GM12891 (cell line): ENCODE results near the gene RHBDF2.
"Not testable (repeated sequence)": the region's sequence is repeated elsewhere in the genome, so short reads cannot be mapped to it uniquely, and the experiment has no call there.

ENCODE experiments used
- DNase-seq: peaks from one replicate; pipeline ENCODE4 v3.0.0; 2011; ENCODE audit warnings: low spot score; ENCODE audit not compliant: insufficient read length
- FAIRE-seq: peaks from 2 replicates; lab custom pipeline; 2011; peaks lifted over from hg19 to GRCh38; lab: Jason Lieb, UNC
- PAX5 ChIP-seq: IDR thresholded peaks from 2 replicates; pipeline ENCODE4 v1.6.1; 2011; ENCODE audit warnings: low read length, moderate library complexity, mild to moderate bottlenecking; ENCODE audit not compliant: insufficient read depth, severe bottlenecking
- POLR2A ChIP-seq: IDR thresholded peaks from 2 replicates; pipeline ENCODE4 v1.6.1; 2011; ENCODE audit warnings: low read depth, low read length, control low read depth
- POLR2AphosphoS5 ChIP-seq: IDR thresholded peaks from 2 replicates; pipeline ENCODE4 v1.6.1; 2011; ENCODE audit warnings: low read depth, low read length, control low read depth
- POU2F2 ChIP-seq: IDR thresholded peaks from 2 replicates; pipeline ENCODE4 v1.6.1; 2011; ENCODE audit warnings: low read depth, mild to moderate bottlenecking, control low read depth, low read length, moderate library complexity
- SPI1 ChIP-seq: IDR thresholded peaks from 2 replicates; pipeline ENCODE4 v1.6.1; 2011; ENCODE audit warnings: low read depth, low read length, control low read depth
- TAF1 ChIP-seq: IDR thresholded peaks from 2 replicates; pipeline ENCODE4 v1.6.1; 2011; ENCODE audit warnings: low read depth, low read length, control low read depth

RHBDF2 gene

DNA sequence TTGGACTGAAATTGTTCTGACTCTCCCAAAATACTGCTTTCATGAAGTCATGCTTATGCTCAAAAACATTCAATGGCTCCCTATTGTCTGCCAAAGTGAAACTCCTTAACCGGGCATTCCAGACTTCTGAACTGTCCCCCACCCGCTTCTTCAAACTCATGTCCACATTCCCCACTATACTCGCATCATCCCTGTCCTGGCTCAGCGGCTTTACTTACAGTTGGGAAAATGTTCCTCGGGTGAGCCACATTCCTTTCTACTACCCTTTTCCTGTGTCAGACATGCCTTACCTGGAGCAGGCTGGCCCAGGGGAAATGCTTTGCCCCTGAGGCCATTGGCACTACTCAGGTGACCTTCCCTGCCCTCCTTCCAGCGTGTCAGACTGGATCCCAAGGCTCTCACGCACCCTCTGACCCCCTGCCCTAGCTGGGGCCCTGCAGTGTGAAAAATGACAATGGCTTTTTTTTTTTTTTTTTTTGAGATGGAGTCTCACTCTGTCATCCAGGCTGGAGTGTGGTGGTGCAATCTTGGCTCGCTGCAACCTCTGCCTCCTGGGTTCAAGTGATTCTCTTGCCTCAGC lies 30.9 kb upstream of the RHBDF2 start:
- DNase-seq (no peak), FAIRE-seq (no peak)

DNA sequence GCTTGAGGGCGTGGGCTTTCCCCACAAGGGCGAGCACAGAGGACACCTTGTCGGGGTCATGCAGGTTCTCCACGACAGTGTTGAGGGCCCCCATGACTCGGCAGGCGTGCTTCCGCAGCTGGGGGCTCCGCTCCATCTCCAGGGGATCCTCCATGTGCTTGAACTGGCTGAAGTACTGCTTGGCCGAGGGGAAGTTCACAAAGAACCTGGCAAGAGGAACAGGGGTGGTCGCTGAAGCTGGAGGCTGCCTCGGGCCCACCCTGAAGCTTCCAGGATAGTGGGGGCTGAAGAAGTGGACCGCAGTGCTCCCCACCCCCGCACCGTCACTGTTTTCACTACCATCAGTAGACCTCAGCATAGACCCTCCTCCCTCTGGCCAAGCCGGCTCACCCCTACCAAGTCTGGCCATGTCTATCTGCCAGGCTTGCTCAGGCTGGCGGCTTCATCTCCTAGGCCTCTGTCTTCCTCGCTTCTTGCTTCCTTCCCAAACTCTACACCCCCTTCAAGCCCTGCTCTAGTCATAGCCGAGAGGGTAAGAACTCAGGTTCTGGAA lies 30.3 kb upstream of the RHBDF2 start:
- no peak for DNase-seq
- TF ChIP-seq POU2F2 (no peak), PAX5 (no peak), POLR2A (no peak), TAF1 (no peak), SPI1 (no peak), POLR2AphosphoS5 (no peak)
- no peak for FAIRE-seq

More for the DNA sequence above, 30.9 kb upstream of the RHBDF2 start:
- TF ChIP-seq POU2F2 (no peak), TAF1 (no peak), PAX5 (no peak), POLR2A (no peak), POLR2AphosphoS5 (no peak), SPI1 (no peak)

DNA sequence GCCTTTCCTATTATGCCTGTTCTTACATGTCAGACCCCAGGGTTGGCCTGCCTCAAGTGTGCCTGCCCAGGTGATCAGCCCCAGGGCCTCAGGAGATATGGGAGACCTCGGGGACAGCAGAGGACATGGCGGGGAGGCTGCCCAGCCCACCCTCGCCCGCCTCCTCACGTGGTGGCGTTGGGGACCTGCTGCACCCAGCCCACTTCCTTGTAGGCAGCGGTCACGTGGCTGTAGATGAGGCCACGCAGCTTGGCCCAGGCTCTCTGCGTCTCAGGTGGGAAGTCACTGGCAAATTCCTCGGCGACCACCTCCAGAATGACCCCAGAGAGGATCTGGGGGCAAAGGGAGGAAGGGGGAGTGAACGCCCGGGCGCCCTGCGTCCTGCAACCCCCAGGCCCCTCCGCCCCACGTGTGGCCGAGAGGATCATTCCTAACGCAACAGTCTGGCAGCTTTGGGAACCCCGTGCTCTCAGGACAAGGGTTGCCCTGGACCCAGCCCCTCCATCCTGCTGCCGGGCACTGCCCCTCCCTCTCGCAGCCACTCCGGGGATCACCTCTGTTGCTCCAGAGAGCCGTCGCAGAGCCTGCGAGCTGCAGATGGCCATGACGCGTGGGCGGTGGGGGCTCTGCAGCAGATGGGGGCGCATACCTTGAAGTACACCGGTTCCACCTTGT lies 29.7 kb upstream of the RHBDF2 start:
- DNase-seq (no peak), FAIRE-seq (no peak)
- no peak for TF ChIP-seq POLR2AphosphoS5
- TF ChIP-seq PAX5 = no peak
- no peak for TF ChIP-seq POU2F2
- TF ChIP-seq SPI1 = no peak
- no peak for TF ChIP-seq TAF1
- TF ChIP-seq POLR2A = no peak

DNA sequence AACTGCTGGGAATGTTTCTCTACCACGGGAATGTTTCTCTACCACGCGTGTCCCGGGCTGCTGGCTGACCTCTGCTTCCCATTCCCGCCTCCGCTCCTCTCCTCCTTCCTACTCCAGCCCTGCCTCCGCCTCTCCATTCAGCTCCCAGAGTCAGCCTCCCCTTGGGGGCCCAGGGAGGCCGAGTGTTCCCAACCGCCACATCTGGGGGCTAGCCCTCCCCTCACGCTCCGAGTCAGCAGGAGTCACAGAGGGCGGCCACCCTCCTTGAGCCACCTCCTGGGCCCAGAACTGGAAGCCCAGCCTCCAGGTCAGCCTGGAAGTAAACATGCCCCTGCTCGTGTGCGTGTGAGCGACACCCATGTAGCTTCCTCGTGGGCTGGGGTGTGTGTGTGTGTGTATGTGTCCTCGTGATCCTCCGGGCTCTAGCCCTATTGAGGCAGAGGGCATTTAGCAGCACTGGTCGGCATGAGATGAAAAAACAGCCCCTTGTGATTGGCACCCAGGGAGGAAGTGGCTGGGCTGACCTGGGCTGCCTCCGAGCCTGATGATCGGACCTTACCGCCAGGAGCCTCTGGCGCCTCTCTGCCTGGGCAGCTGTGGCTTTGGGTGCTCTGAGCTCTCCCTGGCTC lies 29.0 kb upstream of the RHBDF2 start:
- DNase-seq (no peak), FAIRE-seq (no peak)
- TF ChIP-seq POLR2AphosphoS5 (no peak), TAF1 (no peak), POLR2A (no peak), POU2F2 (no peak), SPI1 (no peak), PAX5 (no peak)

DNA sequence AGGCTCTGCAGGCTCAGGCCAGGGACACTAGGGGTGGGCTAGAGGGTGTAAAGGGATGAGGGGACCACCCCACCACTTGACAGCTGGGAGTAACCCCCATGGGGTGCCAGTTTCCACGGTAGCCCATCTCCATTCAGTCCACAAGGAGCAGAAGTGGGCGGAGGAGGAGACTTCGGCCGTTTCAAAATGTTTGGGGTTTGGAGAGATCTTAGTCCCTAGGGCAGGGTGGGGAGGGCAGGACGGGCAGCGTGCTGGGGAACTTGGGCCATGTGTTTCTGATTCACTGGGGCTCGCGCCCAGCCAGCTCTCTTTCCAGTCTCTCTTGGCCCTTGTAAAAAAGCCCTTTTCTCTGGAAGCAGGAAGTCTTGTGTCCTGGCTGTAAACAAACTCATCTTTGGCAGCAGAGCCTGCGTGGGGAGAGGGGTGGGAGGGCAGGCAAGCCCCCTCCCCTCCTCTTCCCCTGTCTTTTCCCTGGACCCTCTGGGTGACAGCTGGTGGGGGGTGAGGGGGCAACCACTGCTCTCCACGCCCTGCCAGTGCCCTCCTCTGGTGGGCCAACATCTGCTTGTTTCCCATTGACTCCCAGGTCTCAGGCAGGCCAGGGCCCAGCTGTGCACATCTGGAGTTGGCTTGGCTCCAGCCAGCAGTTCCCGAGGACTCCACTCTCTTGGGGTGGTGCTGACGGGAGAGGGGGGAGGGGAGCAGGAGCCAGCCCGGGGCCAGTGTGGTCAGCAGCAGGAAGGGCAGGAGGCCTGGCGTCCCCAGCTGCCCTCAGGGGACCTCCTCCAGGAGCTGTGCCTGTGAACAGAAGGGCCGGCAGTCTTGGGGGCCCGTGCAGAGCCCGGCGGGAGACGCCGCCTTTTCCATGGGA lies 28.2 kb upstream of the RHBDF2 start:
- DNase-seq = no peak
- FAIRE-seq = no peak
- TF ChIP-seq POLR2A (no peak), TAF1 (no peak)

DNA sequence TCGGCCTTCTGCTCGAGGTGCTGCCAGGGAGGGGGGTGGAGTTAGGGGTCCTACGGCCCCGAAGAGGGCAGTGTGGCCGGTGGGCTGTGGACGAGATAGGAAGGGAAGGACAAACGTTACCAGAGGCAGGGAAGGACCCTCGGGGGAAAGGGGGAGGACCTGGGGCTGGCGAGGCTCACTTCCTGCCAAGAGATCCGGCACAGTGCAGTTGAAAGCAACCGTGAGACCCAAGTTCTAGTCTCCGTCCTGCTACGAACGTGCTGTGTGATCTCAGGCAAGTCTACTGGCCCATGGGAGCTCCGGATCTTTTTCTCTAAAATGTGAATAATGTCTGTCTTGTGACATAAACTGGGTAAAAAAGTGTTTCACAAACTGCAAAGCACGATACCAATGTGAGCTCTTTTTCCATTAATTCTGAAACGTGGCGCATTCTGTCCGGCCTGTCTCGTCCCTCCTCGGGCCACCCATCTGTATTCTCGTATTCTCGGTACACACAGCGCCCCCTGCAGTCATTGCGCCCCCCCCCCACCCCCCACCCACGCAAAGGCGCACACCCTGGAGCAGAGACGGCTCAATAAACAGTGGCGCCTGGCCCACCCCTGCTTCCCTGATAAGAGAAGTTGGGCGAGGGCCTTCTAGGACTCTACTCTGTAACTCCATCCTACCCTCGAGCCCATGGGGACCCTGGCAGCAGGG lies 27.5 kb upstream of the RHBDF2 start:
- no peak for TF ChIP-seq PAX5
- TF ChIP-seq SPI1 = peak; percentile 25; the same call in 1 of the 2 replicates
- DNase-seq (no peak), FAIRE-seq (no peak)

DNA sequence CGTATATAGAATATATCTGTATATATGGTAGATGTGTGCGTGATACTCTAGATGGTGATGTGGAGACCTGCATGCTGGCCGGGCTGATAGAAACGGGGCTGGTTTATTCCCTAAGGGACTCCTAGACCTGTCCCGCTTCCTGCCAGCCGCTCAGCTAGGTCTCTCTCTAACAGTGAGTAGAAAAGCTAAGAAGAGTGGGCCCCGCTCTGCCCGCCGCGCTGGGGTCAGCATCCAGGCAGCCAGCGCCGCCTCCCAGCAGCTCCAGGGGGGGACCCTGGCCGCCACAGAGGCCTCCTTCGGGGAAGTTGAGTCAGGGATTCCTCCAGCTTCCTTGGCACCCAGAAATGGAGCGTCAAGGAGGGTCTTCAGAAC lies 26.9 kb upstream of the RHBDF2 start:
- FAIRE-seq = no peak
- TF ChIP-seq TAF1 (no peak), PAX5 (no peak), POU2F2 (no peak), POLR2A (no peak)
- no peak for DNase-seq

DNA sequence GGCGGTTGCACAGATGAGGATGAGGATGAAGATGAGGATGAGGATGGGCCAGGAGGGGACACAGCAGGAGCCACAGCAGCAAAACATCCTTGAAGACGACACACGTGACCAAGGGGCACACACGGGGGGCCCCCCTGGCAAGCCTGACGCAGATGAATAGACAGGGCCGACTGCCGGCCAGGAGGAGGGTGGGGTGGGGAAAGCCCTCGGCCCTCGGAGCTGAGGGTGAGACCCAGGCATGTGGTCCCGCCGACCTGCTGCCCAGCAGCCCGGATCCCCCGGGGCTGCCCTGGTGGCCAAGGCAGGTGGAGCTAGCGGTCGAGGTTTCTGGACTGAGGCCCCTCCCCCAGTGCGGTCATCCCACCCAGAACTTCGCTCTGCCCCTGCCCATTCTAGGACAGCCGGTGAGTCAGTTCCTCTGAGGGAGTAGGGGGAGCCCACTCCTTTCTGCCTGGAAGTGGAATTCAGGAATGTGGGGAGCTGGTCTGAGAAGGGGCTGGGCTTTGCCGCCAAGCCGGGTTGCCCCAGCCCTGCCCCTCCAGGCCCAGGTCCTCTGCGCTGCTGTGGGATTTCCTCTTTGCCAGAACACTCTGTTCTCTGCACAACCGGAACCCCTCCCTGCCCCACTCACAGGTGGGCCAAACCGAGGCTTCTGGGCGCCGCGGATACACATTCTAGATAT lies 26.3 kb upstream of the RHBDF2 start:
- no peak for FAIRE-seq

DNA sequence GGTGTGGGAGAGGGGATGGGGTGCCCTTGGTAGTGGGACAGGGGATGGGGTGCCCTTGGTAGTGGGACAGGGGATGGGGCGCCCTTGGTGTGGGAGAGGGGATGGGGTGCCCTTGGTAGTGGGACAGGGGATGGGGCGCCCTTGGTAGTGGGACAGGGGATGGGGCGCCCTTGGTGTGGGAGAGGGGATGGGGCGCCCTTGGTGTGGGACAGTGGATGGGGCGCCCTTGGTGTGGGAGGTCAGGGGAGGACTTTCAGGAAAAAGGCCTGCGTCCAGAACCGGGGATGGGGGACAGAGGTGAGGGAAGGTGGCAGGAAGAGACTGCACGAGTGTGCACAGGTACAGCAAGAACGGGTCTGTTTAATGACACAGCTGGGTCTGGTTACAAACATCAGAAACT lies 25.8 kb upstream of the RHBDF2 start:
- DNase-seq, FAIRE-seq: not testable (repeated sequence)

More for the DNA sequence above, 26.3 kb upstream of the RHBDF2 start:
- TF ChIP-seq PAX5 = no peak
- no peak for TF ChIP-seq POU2F2
- no peak for TF ChIP-seq TAF1
- no peak for TF ChIP-seq POLR2A
- no peak for TF ChIP-seq SPI1
- TF ChIP-seq POLR2AphosphoS5 = no peak
- no peak for DNase-seq

DNA sequence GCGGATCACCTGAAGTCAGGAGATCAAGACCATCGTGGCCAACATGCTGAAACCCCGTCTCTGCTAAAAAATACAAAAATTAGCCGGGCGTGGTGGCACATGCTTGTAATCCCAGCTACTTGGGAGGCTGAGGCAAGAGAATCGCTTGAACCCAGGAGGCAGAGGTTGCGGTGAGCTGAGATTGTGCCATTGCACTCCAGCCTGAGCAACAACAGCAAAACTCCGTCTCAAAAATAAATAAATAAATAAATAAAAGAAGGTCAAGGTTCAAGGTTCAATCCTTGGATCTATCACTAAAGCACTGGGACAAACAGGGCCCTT lies 24.2 kb upstream of the RHBDF2 start:
- not testable (repeated sequence) for FAIRE-seq, DNase-seq
